CD4-positive, alpha-beta T cell treated with Interleukin-6 for 4 hours (primary cell): ENCODE results near the gene HID1.
"Not testable (repeated sequence)": the region's sequence is repeated elsewhere in the genome, so short reads cannot be mapped to it uniquely, and the experiment has no call there.

Experiments used
- DNase-seq: peaks from one replicate; pipeline ENCODE4 v3.0.0-alpha.2; 2020; ENCODE audit warnings: mixed read lengths

Gene HID1

GRCh38 chr17:74999523-74999922, 27.0 kb upstream of the HID1 start:
- DNase-seq: no peak

- no peak for DNase-seq
Observed at GRCh38 chr17:74998783-74999182, 26.2 kb upstream of the HID1 start.

- DNase-seq: no peak
Observed at GRCh38 chr17:74995847-74996246, 23.3 kb upstream of the HID1 start.

GRCh38 chr17:74994440-74994839, 21.9 kb upstream of the HID1 start:
- DNase-seq: no peak

- no peak for DNase-seq
Observed at GRCh38 chr17:74992223-74992622, 19.7 kb upstream of the HID1 start.

GRCh38 chr17:74990581-74991105, 18.1 kb upstream of the HID1 start:
- no peak for DNase-seq

- peak; percentile 28 for DNase-seq
Observed at GRCh38 chr17:74987909-74988711, 15.6 kb upstream of the HID1 start.

GRCh38 chr17:74987418-74987908, 14.9 kb upstream of the HID1 start, which contains the start of gene CDR2L:
CDR2L (plus strand) TSS chr17:74987632; CDS start chr17:74988044, 412 bp downstream.
- DNase-seq: peak; percentile 97

GRCh38 chr17:74986206-74986576, 13.6 kb upstream of the HID1 start:
- DNase-seq: no peak

- not testable (repeated sequence) for DNase-seq
Observed at GRCh38 chr17:74982663-74983313, 10.2 kb upstream of the HID1 start.

- peak; percentile 87 for DNase-seq
Observed at GRCh38 chr17:74981979-74982662, 9.6 kb upstream of the HID1 start.

GRCh38 chr17:74981318-74981978, 8.9 kb upstream of the HID1 start:
- no peak for DNase-seq

- no peak for DNase-seq
Observed at GRCh38 chr17:74979408-74980146, 7.0 kb upstream of the HID1 start.

- DNase-seq: no peak
Observed at GRCh38 chr17:74978240-74978639, 5.7 kb upstream of the HID1 start.

- no peak for DNase-seq
Observed at GRCh38 chr17:74977802-74978201, 5.2 kb upstream of the HID1 start.

- DNase-seq: no peak
Observed at GRCh38 chr17:74975943-74976342, 3.4 kb upstream of the HID1 start.

- no peak for DNase-seq
Observed at GRCh38 chr17:74972973-74973328, 392 bp upstream of the HID1 start.

GRCh38 chr17:74971842-74972106, 785 bp downstream of the HID1 start:
- DNase-seq: no peak

GRCh38 chr17:74971069-74971841, 1.3 kb downstream of the HID1 start:
- DNase-seq: no peak

- no peak for DNase-seq
Observed at GRCh38 chr17:74970395-74970794, 2.2 kb downstream of the HID1 start.

GRCh38 chr17:74969501-74969900, 3.1 kb downstream of the HID1 start:
- not testable (repeated sequence) for DNase-seq

GRCh38 chr17:74968361-74968780, 4.2 kb downstream of the HID1 start:
- DNase-seq: no peak
